Superior temporal gyrus (tissue), 1 donor: Measurements from ENCODE around the gene CD7.

Experiments used
- DNase-seq: peaks from one replicate; pipeline ENCODE4 v3.0.0-alpha.2; 2016; ENCODE audit errors: extremely low spot score

The CD7 gene

DNA sequence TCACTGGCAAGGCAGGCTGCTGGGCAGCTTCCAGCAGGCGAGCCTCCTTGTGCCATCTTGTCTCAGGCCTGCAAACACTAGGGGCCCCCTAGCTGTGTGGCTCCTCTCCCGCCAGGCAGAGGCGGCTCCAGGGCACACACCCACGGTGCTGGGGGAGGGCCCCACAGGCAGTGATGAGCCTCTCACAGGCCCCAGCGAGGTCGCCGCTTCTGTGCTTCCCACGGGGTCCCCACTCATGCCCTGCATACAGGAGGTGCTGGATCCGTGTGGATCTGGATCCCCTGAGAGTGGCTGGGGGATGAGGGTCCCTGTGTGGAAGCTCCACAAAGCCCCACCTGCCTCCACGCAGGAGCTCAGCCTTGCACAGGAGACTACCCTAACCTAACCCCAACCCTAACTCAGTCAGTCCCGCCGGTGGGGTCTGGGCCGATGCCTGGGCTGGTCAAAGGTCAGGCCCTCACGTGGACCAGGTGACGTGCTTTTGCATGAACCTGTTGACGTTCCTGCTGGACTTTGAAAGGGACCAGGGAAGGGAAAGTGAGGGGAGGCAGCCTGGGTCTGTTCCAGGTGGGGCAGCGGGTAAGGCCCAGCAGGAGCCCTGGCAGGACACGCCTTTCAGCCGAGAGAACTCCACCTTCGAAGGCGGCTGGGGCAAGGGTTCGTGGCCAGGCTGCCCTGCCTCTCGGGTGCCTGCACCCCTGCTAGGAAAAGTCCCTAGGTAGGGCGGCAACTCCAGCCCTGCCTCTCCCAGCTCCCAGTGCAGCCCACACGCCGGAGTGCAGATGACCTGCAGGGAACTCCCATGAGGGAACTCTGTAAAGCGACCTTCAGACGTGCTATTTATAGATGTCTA, 11.0 kb upstream of the CD7 start:
- DNase-seq: no peak

DNA sequence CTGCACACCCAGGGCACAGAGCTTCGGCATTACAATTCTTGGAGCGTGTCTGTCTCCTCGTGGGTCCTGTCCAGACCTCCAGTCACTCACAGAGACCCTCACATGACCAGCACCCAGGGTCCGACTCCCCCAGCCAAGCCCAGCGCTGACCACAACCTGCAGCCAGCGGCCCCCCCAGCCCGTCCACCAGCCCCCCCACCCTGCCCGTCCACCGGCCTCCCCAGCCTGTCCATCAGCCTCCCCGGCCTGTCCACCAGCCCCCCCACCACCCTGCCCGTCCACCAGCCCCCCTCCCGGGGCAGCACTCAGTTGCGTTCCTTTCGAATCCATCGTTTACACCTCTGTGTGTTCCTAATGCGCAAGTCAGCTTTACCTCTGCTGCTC, 10.3 kb upstream of the CD7 start:
- DNase-seq: no peak

DNA sequence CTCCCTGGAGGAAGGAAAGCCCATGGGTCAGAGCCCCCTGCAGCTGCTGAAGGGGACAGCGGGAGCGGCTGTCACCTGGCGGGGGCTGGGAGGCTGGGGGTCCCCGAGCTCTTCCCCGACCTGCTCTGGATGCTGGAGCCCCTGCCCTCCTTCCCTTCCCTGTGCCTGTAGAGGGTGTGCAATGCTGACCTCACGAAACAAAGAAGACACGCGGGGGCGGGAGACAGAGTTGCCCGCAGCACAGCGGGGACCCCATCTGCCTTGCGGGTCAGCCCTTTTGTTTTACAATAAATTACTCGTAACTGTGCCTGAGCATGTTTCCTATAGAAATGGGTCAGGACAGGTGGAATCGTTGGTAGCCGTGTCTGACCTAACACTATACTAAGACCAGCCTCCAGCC, 9.9 kb upstream of the CD7 start:
- no peak for DNase-seq

DNA sequence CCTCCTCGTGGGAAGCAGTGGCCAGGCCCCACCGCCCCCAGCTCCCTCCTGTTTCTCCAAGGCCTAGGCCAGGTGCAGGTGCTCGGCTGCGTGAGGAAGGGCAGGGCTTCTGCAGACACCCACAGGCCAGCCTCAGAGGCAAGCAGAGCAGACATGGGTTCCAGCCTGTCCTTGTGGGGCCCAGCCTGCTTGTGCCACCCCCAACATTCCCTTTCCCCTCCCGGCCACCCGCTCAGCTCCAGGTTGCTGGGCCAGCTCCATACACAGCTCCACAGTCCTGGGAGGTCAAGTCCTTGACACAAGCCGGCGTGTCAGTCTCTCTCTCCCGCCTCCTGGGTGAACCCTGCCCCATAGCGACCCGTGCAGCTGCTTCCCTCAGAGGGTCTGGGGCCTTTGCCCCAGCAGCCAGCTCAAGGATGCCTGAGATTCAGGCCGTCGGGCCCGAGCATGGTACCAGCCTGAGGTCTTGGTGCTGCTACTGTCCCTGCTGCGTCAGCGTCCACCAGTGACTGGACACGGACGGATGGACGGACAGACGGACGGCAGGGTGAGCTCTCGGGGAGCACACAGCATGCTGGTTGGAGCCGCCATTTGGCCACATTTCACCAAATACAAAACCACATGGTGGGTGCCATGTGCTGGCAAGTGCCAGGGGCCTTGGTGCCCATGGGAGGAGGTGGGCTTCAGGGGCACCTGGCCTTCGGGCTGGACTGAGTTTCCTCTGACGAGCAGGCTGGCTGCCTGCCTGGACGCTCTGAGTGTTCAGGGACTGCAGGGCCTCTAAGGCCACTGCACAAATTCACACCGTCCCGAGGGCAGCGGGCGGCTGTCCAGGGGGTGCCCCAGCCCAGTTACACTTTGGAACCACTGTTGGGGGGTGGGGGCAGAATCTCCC, 8.1 kb upstream of the CD7 start:
- no peak for DNase-seq

DNA sequence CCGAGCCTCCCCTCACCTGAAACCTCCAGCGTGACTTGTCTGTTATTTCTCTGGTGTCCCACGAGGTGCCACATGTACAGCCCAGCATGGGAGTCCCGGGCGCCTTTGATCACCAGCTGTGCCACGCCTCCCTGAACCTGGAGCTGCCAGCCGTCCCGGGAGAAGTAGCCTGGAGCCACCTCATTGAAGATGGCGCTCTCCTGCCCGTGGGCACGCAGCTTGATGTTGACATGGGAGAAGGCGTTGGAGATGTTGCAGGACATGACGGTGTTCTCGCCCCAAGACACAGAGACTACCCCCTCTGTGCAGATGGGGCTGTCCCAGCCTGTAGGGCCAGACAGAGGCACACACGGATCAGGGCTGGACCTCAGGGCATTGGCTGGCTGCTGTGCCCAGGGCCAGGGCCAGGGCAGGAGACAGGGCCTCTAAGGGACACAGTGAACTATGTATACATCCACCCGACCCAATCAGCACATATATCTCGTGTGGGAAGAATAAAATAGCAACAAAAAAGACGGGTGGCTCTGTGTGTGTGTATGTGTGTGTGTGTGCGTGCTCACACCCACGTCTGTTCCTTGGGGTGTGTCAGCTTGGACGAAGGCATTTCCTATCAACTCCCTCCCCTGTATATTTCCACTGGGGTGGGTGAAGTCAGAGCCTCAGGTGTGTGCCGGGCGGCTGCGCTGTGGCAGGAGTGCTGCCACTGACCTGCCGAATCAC, 7.3 kb upstream of the CD7 start:
- DNase-seq: no peak

DNA sequence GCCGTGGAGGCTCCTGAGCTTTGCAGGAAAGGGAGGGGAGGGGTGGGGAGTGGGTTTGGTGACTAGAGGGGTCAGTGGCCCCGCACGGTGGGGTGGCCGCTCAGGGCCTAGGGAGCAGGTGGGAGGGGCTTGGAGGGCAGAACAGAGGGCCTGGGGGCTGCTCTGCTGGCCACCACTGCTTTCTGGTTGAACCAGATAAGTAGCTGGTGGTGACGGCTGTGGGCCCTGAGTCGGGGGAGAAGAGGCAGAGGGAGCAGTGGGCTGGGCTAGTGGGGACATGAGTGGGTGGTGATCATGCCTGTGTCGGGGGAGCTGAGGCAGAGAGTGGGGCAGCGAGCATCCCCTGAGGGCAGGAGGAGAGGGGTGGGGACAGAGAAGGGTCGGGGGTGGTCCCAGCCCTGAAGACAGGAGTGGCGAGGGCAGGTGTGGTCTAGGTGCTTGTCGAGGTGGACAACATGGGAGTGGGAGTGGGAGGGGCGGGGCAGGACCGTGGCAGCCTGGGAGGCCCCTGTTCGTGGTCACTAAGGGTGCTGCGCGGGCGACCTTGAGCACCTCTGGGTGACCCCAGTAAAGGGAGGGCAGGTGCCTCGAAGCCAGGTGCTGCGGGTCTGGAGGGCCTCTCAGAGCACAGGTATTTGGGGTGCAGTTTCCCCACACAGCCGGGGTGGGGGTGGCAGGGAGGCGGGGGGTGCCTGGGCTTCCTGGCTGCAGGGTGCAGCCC, 6.3 kb upstream of the CD7 start:
- no peak for DNase-seq

DNA sequence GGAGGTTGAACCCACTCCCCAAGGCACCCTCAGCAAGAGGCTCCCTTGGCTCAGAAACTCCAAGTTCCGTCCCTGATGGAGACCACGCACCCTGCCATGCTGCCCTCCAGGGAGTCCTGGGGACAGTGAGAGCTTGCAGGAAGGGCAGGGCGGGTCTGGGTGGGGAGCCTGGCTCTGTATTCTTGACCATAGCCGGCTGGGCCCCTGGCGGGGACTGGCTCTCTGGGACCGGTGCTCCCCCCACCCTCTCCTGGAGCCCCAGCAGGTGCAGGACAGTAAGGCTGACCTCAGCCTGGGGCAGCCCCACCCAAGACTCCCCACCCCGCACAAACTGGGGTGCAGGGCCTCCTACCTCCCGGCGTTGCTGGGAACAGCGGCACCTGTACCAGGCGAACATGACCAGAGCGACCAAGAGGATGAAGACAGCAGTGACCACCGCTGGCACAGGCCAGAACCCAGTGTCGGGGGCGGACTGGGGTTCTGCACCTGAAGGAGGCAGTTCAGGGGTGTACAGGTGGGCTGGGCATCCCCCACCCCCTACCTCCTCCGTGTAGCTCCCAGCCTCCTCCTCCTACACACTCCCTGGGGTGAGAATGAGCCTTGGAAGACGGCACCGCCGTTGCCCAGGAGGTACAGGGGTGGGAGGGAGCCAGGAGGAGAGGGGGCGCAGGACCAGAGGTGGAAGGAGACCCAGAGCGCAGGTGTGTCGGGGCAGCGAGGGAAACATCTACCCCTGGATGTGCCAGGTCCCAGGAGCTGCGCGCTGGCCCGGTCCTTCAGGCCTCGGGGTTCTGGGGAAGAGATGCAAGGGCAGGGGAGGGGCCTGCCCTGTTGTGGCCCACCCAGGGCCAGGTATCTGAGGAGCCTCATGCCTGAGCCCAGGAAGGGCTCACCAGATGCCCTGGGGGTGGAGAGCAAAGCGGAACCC, 5.4 kb upstream of the CD7 start:
- no peak for DNase-seq

DNA sequence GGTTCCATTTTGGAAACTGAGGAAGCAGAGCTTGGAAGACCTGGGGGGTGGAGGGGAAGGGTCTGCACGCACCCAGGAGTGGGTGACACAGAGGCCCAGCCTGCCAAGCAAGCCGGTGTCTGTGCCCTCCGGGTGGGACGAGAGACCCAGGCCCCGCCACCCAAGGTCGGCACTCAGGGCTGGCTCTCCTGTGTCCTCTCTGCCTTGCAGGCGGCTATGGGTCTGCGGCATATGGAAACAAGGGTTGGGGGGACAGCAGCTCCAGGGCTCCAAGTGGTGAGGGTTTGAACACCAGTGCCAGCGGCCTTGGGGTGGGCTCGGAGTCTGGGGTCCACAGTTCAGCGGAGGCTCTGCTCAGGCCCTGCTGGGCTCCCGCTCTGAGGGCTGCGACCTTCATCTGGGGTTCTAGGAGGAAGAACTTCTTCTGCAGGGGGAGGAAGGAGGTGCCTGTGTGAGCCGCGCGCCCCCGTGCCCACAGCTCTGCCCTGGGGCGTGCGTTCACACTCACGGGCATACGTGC, 4.6 kb upstream of the CD7 start:
- DNase-seq: no peak

DNA sequence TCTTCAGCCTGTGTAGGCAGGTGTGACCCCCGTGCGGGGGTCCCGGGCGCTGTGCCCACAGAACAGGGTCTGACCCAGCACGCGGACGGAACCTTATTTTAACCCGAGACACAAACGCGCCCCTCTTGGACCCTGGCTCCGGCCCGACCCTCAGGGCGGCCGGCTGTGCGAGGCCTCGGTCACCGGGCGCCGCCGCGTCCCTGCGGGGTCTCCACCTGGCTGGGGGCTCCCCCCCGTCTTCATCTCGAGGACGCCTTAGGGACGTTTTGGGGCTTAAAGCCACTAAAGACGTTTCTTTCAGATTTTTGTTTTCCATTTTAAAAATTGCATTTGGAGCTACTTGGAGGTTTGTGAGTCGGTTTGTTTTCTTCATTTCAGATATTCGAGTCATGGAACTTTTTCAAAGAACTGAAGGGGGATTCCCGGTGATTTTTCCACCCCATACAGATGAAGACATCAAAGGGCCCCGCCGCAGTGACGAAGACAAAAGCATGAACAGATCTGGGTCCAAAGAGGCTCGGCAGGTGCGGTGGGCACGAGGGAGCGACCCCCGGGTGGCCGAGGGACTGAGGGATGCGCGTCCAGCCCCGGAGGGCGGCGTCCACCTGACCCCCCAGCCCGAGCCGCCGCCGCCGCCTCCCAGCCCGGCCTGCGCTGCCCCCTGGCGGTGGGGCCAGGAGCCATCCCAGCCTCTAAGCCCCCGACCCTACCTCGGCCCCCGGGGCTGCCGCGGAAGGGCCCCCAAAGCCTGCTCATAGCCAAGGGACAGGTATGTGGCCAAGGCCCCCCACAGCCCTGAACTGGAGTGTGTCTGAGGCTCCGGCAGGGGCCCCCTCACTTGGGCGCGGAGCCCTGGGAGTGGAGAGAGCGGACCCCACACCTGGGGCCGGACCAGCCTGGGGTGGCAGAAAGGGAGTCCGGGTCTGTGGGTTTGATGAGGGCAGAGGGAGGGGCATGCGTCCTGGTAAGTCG, 3.8 kb upstream of the CD7 start:
- DNase-seq: no peak

DNA sequence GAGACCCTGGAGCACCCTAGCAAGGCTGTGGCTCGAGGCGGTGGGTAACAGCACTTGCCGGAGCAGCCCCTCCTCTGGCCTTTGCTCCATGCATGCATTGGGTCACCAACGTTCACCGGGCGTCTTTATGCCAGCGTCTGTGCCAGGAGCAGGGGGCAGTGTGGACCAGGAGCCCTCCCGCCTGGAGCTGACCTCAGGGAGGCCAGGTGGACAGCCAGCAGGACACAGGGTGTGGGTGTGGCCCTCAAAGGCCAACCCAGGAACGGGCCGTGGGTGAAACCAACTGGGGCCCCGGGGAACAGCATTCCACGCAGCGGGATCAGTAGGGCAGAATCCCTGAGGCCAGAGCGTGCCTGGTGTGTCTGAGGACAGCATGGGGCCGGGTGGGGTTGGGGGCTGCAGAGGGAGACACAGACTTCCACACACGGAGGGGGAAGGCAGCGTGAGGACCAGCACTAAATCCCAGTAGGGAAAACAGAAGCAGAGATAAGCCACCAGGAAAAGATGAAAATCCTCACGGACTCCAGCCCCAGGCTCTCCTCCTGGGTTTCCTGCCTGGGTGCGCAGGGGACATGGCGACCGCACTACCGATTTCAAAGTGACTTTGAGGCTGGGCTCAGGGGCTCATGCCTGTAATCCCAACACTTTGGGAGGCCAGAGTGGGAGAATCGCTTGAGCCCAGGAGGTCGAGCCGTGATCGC, 2.9 kb upstream of the CD7 start:
- DNase-seq: no peak

DNA sequence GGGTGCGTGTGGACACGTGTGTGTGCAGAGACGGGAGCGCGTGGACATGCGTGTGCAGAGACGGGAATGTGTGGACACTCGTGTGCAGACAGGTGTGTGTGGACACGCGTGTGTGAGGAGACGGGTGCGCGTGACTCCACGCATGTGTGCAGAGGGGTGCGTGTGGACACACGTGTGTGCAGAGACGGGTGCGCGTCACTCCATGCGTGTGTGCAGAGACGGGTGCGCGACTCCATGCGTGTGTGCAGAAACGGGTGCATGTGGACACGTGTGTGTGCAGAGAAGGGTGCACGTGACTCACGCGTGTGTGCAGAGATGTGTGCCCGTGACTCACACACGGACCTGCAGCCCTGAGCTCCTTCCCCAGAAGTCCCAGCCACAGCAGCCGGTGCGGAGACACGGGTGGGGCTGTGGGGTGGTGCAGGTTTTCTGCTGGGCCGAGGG, 2.2 kb upstream of the CD7 start:
- DNase-seq: no peak

DNA sequence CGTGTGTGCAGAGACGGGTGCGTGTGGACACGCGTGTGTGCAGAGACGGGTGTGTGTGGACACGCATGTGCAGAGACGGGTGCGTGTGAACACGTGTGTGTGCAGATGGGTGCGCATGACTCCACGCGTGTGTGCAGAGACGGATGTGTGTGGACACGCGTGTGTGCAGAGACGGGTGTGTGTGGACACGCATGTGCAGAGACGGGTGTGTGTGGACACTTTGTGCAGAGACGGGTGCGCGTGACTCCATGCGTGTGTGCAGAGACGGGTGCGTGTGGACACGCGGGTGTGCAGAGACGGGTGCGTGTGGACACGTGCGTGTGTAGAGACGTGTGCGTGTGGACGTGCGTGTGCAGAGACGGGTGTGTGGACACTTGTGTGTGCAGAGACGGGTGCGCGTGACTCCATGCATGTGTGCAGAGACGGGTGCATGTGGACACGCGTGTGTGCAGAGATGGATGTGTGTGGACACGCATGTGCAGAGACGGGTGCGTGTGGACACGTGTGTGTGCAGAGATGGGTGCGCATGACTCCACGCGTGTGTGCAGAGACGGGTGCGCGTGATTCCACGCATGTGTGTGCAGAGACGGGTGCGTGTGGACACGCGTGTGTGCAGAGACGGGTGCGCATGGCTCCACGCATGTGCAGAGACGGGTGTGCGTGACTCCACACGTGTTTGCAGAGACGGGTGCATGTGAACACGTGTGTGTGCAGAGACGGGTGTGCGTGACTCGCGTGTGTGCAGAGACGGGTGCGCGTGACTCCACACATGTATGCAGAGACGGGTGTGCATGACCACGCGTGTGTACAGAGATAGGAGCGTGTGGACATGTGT, 1.6 kb upstream of the CD7 start:
- DNase-seq: no peak

DNA sequence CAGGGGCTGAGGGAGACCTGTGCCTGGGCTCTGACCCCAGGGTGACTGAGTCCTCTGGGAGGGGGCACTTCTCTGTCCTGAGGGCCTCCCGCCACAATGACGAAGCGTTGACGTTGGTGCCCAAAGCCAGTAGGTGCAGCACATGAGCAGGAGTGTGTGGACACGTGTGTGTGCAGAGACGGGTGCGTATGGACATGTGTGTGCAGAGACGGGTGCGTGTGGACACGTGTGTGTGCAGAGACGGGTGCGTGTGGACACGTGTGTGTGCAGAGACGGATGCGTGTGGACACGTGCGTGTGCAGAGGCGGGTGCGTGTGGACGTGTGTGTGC, 726 bp upstream of the CD7 start:
- DNase-seq: no peak

DNA sequence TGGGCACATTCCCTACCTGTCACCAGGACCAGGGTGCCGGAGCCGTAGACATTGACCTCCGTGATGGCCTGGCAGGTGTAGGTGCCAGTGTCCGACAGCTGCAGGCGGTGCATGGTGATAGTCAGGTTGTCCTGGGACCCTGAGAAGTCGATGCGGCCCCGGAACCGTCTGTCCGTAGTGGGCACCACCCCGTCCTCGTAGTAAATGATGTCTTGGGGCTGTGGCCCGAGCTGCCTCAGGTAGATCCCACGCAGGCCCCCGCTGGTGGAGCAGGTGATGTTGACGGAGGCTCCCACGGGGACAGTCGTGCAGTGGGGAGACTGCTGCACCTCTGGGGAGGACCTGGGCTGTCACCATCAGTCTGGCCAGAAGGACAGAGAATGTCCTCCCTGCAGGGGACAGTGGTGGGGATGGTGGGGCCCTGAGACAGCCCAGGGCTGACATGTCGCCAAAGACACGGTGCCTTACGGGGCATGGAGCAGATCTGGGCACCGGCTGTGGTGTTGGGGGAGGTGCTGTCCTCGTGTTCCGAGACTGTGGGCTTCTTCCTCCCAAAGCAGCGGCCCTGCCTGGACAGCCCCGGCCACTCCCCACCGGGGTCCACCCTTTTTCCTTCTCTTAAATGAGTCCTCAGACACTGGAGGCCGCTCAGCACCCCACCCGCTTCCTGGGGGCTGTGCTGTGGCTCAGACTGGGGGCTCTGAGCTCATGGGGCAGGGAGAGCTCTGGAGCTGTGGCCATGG, 586 bp downstream of the CD7 start:
- no peak for DNase-seq

DNA sequence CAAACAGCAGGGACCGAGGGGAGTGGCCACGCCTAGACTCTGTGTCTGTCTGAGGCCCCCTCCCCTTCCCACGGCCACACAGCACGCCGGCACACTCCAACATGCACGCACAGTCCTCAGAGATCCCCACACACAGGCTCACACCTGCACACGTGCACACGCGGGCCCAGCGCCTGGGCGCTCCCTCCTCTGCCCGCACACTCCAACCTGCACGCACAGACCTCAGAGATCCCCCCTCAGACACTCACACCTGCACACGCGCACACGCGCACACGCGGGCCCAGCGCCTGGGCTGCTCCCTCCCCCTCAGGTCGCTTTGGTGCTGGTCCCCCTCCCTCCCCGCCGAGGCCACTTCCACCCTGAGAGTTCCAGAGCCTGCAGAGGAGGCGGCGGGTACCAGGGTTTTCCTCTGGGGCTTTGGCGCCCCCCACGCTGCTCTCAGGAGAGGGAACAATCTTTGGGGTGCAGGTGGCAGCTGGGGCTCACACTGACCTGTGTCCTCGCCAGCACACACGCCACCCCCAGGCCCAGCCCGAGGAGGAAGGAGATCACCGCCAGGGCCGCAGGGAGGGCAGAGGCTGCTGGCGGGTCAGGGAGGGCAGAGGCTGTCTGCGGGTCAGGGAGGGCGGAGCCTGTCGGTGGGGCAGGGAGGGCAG, 1.6 kb downstream of the CD7 start:
- no peak for DNase-seq
